Measurements from ENCODE around the gene BNIP2. TPM values are rescaled to one million over a fixed set of nuclear protein-coding genes. Genes with fewer than 3 reads are reported as not detected.

BNIP2 gene
- total RNA-seq, 1 experiment from 2014 or later: 43.5 TPM

- Histone ChIP-seq H3K18ac (ENCODE audit: insufficient read length, low read depth, low read length) (no peak overlapping the region), H2AFZ (ENCODE audit: low read length) (no peak overlapping the region), H2BK120ac (ENCODE audit: low read depth, low read length, poor library complexity, severe bottlenecking) (no peak overlapping the region), H4K5ac (ENCODE audit: insufficient read length, low read depth, low read length) (no peak overlapping the region), H3K9me3 (ENCODE audit: control insufficient read depth, low read depth, low read length) (no peaks in the 10 kb centered on the region), H3K79me2 (ENCODE audit: insufficient read depth, low read length) (no peaks in the 10 kb centered on the region), H4K8ac (replicated peaks; ENCODE audit: insufficient read length, low read depth, low read length) (no peak overlapping the region), H3K23me2 (ENCODE audit: insufficient read length, low read depth, low read length, poor library complexity, severe bottlenecking) (no peaks in the 10 kb centered on the region), H2BK5ac (ENCODE audit: insufficient read length, low read length) (no peak overlapping the region), H3T11ph (ENCODE audit: low read length) (no peak overlapping the region), H3K4me2 (ENCODE audit: insufficient read depth, insufficient read length, low read length) (no peak overlapping the region), H3K79me1 (ENCODE audit: insufficient read depth, low read depth, low read length, poor library complexity, severe bottlenecking) (no peaks in the 10 kb centered on the region), H2BK15ac (ENCODE audit: low read depth, low read length) (no peak overlapping the region), H3K27ac (ENCODE audit: insufficient read length, low read depth, low read length) (no peak overlapping the region), H4K91ac (ENCODE audit: insufficient read length, low read depth, low read length) (no peak overlapping the region), H2BK20ac (ENCODE audit: low read depth, low read length, poor library complexity, severe bottlenecking) (no peak overlapping the region), H3K27me3 (ENCODE audit: insufficient read depth, low read length) (no peaks in the 10 kb centered on the region), H3K14ac (ENCODE audit: insufficient read depth, low read length) (no peak overlapping the region), H2BK12ac (ENCODE audit: insufficient read length, low read depth, low read length) (no peak overlapping the region), H3K4me1 (ENCODE audit: insufficient read depth, low read length) (no peaks in the 10 kb centered on the region; the same call in 1 of the 2 replicates), H3K56ac (ENCODE audit: insufficient read length, low read depth, low read length) (no peak overlapping the region), H3K4ac (ENCODE audit: low read depth, low read length) (no peak overlapping the region), H3K23ac (ENCODE audit: insufficient read length, low read depth, low read length) (no peak overlapping the region), H2AK5ac (ENCODE audit: insufficient read length, low read length) (no peak overlapping the region), H4K20me1 (ENCODE audit: control insufficient read depth, insufficient read depth, insufficient read length) (no peaks in the 10 kb centered on the region), H3K9ac (ENCODE audit: extremely low read depth, insufficient read length, low read length) (no peak overlapping the region)
- Mint-ChIP-seq H3K4me3 (no peak overlapping the region), H3K27ac (no peak overlapping the region), H3K9me3 (no peaks in the 10 kb centered on the region; a peak in 1 of 5 replicates), H3K27me3 (ENCODE audit: low read depth) (peaks cover 1% of the 10 kb centered on the region; the same call in 1 of the 2 replicates), H3K4me1 (no peaks in the 10 kb centered on the region), H3K36me3 (ENCODE audit: insufficient read depth in 1 of 3, low read depth in 3 of 3) (no peaks in the 10 kb centered on the region)
- no CpG with 5 or more reads among the region's 4 CpGs for WGBS (ENCODE audit: extremely low coverage, insufficient read length, low lambda C conversion rate)
- TF ChIP-seq, protein P1, sequence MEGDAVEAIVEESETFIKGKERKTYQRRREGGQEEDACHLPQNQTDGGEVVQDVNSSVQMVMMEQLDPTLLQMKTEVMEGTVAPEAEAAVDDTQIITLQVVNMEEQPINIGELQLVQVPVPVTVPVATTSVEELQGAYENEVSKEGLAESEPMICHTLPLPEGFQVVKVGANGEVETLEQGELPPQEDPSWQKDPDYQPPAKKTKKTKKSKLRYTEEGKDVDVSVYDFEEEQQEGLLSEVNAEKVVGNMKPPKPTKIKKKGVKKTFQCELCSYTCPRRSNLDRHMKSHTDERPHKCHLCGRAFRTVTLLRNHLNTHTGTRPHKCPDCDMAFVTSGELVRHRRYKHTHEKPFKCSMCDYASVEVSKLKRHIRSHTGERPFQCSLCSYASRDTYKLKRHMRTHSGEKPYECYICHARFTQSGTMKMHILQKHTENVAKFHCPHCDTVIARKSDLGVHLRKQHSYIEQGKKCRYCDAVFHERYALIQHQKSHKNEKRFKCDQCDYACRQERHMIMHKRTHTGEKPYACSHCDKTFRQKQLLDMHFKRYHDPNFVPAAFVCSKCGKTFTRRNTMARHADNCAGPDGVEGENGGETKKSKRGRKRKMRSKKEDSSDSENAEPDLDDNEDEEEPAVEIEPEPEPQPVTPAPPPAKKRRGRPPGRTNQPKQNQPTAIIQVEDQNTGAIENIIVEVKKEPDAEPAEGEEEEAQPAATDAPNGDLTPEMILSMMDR (conservative IDR thresholded peaks at IDR 0.05): no peak
- no peak for DNase-seq
These were observed 18.5 kb upstream of the BNIP2 start for GRCh38 chr15:59707619-59708018.
